ENCODE data around the gene SEZ6.

- TF ChIP-seq, protein P1, sequence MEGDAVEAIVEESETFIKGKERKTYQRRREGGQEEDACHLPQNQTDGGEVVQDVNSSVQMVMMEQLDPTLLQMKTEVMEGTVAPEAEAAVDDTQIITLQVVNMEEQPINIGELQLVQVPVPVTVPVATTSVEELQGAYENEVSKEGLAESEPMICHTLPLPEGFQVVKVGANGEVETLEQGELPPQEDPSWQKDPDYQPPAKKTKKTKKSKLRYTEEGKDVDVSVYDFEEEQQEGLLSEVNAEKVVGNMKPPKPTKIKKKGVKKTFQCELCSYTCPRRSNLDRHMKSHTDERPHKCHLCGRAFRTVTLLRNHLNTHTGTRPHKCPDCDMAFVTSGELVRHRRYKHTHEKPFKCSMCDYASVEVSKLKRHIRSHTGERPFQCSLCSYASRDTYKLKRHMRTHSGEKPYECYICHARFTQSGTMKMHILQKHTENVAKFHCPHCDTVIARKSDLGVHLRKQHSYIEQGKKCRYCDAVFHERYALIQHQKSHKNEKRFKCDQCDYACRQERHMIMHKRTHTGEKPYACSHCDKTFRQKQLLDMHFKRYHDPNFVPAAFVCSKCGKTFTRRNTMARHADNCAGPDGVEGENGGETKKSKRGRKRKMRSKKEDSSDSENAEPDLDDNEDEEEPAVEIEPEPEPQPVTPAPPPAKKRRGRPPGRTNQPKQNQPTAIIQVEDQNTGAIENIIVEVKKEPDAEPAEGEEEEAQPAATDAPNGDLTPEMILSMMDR (IDR thresholded peaks at IDR 0.05) = no peak
- no peak for TF ChIP-seq POLR2A (IDR thresholded peaks at IDR 0.05)
These were observed 35.7 kb upstream of the SEZ6 start for GRCh38 chr17:29041571-29041970.

Data from heart left ventricle (tissue), 13 donors.